ENCODE data around the gene BEND2. TPM values are rescaled to one million over a fixed set of nuclear protein-coding genes. Genes with fewer than 3 reads are reported as not detected.

Gene BEND2
- total RNA-seq, 1 donor from 2014 or later = not detected

GRCh38 chrX:18210470-18210869 is 10.2 kb downstream of the BEND2 start:
- TF ChIP-seq, protein P1, sequence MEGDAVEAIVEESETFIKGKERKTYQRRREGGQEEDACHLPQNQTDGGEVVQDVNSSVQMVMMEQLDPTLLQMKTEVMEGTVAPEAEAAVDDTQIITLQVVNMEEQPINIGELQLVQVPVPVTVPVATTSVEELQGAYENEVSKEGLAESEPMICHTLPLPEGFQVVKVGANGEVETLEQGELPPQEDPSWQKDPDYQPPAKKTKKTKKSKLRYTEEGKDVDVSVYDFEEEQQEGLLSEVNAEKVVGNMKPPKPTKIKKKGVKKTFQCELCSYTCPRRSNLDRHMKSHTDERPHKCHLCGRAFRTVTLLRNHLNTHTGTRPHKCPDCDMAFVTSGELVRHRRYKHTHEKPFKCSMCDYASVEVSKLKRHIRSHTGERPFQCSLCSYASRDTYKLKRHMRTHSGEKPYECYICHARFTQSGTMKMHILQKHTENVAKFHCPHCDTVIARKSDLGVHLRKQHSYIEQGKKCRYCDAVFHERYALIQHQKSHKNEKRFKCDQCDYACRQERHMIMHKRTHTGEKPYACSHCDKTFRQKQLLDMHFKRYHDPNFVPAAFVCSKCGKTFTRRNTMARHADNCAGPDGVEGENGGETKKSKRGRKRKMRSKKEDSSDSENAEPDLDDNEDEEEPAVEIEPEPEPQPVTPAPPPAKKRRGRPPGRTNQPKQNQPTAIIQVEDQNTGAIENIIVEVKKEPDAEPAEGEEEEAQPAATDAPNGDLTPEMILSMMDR (IDR thresholded peaks at IDR 0.05; ENCODE audit: insufficient read depth, low read length, poor library complexity, severe bottlenecking) = no peak
- no peak overlapping the region for H3K4me3 ChIP-seq (ENCODE audit: low read depth, low read length)
- DNase-seq (ENCODE audit: low read depth) = no peak
- H3K36me3 ChIP-seq (ENCODE audit: control insufficient read depth, insufficient read depth, low read length) = no peaks in the 10 kb centered on the region
- no peaks in the 10 kb centered on the region for H3K27me3 ChIP-seq (ENCODE audit: control insufficient read depth, insufficient read depth, low read length)

DNA sequence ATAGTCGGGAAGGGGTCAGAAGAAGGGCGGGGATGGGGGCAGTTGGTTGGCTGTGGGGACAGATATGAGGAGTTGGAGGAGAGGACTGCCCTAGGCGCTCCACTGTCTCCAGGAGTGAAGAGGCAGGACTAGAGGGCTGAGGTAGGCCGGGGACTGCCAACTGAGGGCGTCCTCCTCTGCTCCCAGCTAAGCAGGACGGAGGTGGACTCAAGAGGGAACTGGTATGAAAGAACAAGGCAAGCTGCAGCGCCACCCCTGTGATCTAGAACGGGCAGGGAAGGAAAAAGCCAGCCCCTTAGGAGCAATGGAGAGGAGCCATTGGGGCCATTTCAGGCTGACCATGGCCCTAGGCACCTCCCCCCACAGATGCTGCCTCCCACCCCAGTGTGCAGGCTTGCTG is 14.0 kb downstream of the BEND2 start:
- Histone ChIP-seq H3K36me3 (ENCODE audit: control insufficient read depth, insufficient read depth, low read length) (no peaks in the 10 kb centered on the region), H3K4me3 (ENCODE audit: low read depth, low read length) (no peak overlapping the region), H3K27me3 (ENCODE audit: control insufficient read depth, insufficient read depth, low read length) (no peaks in the 10 kb centered on the region)
- TF ChIP-seq, protein P1 (IDR thresholded peaks at IDR 0.05; ENCODE audit: insufficient read depth, low read length, poor library complexity, severe bottlenecking) = no peak
- DNase-seq (ENCODE audit: low read depth) = no peak

- DNase-seq (ENCODE audit: low read depth) = no peak
Observed at GRCh38 chrX:18203631-18204030, 17.1 kb downstream of the BEND2 start.

GRCh38 chrX:18194688-18195087 is 26.0 kb downstream of the BEND2 start:
- H3K27me3 ChIP-seq (ENCODE audit: control insufficient read depth, insufficient read depth, low read length) = no peaks in the 10 kb centered on the region
- TF ChIP-seq, protein P1 (IDR thresholded peaks at IDR 0.05; ENCODE audit: insufficient read depth, low read length, poor library complexity, severe bottlenecking) = no peak
- no peak overlapping the region for H3K4me3 ChIP-seq (ENCODE audit: low read depth, low read length)
- no peak for DNase-seq (ENCODE audit: low read depth)
- no peaks in the 10 kb centered on the region for H3K36me3 ChIP-seq (ENCODE audit: control insufficient read depth, insufficient read depth, low read length)

More at GRCh38 chrX:18203631-18204030, 17.1 kb downstream of the BEND2 start:
- Histone ChIP-seq H3K36me3 (ENCODE audit: control insufficient read depth, insufficient read depth, low read length) (no peaks in the 10 kb centered on the region), H3K27me3 (ENCODE audit: control insufficient read depth, insufficient read depth, low read length) (no peaks in the 10 kb centered on the region), H3K4me3 (ENCODE audit: low read depth, low read length) (no peak overlapping the region)
- TF ChIP-seq, protein P1 (IDR thresholded peaks at IDR 0.05; ENCODE audit: insufficient read depth, low read length, poor library complexity, severe bottlenecking) = no peak

DNA sequence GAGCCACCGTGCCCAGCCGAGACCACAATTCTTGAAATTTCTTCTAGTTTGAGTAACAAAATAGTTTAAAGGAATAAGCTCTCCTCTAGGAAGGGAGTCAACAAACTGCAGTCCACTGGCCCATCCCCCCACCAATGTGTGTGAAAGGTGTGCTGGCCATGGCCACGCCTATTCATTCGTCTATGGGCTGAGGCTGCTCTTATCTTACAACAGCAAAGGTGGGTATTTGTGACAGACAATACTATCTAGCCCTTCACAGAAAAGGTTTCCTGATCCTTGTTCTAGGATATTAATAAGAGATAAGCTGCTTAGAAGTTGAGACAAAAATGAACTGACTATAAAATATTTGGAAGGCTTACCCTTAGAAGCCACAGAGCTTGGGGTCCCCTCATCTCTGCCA is 41.2 kb downstream of the BEND2 start:
- Histone ChIP-seq H3K4me3 (ENCODE audit: low read depth, low read length) (no peak overlapping the region), H3K27me3 (ENCODE audit: control insufficient read depth, insufficient read depth, low read length) (no peaks in the 10 kb centered on the region), H3K36me3 (ENCODE audit: control insufficient read depth, insufficient read depth, low read length) (no peaks in the 10 kb centered on the region)
- no peak for DNase-seq (ENCODE audit: low read depth)
- TF ChIP-seq, protein P1 (IDR thresholded peaks at IDR 0.05; ENCODE audit: insufficient read depth, low read length, poor library complexity, severe bottlenecking) = no peak

DNA sequence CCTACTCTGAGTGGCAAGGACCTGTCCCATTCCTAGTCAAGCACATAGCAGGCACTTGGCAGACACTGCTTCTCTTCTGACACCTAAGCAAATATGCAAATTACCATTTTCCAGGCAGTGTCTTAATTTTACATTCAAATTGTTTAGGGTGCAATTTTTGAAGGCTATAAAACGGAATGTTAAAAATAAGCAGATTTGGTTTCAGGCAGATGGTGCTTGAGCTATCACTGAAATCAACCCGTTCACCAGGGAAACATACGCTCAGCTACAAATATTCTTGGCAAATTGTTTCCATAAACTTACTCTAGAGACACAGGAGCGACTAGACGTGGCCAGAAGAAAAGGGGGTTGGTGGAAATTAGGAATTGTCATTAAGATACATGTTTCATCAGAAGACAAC is 45.7 kb downstream of the BEND2 start:
- TF ChIP-seq, protein P1 (IDR thresholded peaks at IDR 0.05; ENCODE audit: insufficient read depth, low read length, poor library complexity, severe bottlenecking) = no peak
- Histone ChIP-seq H3K36me3 (ENCODE audit: control insufficient read depth, insufficient read depth, low read length) (no peaks in the 10 kb centered on the region), H3K27me3 (ENCODE audit: control insufficient read depth, insufficient read depth, low read length) (no peaks in the 10 kb centered on the region), H3K4me3 (ENCODE audit: low read depth, low read length) (no peak overlapping the region)
- DNase-seq (ENCODE audit: low read depth) = no peak
